H1 (cell line): ENCODE results near the gene SSU72. TPM values are rescaled to one million over a fixed set of nuclear protein-coding genes. Genes with fewer than 3 reads are reported as not detected.
A peak's percentile ranks its signal among the peaks of the same experiment; 100 is the strongest.

ENCODE experiments used
- CTCF ChIA-PET: fragments of 300-600 bp; sonication (Branson Sonifier 250); formaldehyde crosslinking; loops from one replicate; lab custom pipeline; 2021; ENCODE audit not compliant: partially characterized antibody; lab: Charles Lee
- POLR2A ChIA-PET: fragments of 300-600 bp; sonication (Branson Sonifier 250); formaldehyde crosslinking; loops from one replicate; lab custom pipeline; 2021; ENCODE audit warnings: inconsistent platforms; ENCODE audit not compliant: partially characterized antibody; lab: Charles Lee
- DNase-seq, 2 experiments: peaks; one replicate each; pipeline versions ENCODE4 v3.0.0 to v3.0.0-alpha.2; 2010 to 2022; ENCODE audit warnings: low spot score in 2 of 2, low read depth in 1 of 2, mixed read lengths in 1 of 2
- FAIRE-seq: peaks from 2 replicates; lab custom pipeline; 2011; peaks lifted over from hg19 to GRCh38; lab: Jason Lieb, UNC
- H2AFZ ChIP-seq: 2 replicates; pipeline ENCODE4 v1.8.1; 2012; ENCODE audit warnings: low read length, inconsistent platforms
- H2AK5ac ChIP-seq: 2 replicates; pipeline ENCODE4 v1.6.1; 2013; ENCODE audit warnings: low read depth, low read length
- H2BK120ac ChIP-seq: replicated peaks from 2 replicates; pipeline ENCODE3; 2013; ENCODE audit warnings: low read depth, low read length, inconsistent platforms
- H2BK12ac ChIP-seq: 2 replicates; pipeline ENCODE4 v1.6.1; 2013; ENCODE audit warnings: low read depth, low read length
- H2BK15ac ChIP-seq: 2 replicates; pipeline ENCODE4 v1.6.1; 2013; ENCODE audit warnings: low read length
- H2BK20ac ChIP-seq: 2 replicates; pipeline ENCODE4 v1.6.1; 2013; ENCODE audit warnings: low read length
- H2BK5ac ChIP-seq: 2 replicates; pipeline ENCODE4 v1.6.1; 2013; ENCODE audit warnings: low read depth, low read length
- H3K14ac ChIP-seq: 2 replicates; pipeline ENCODE4 v1.6.1; 2013; ENCODE audit warnings: inconsistent platforms; ENCODE audit not compliant: insufficient read length
- H3K18ac ChIP-seq: 2 replicates; pipeline ENCODE4 v1.6.1; 2013; ENCODE audit warnings: low read length; ENCODE audit errors: extremely low read depth
- H3K23ac ChIP-seq: 2 replicates; pipeline ENCODE4 v1.6.1; 2013; ENCODE audit warnings: inconsistent platforms; ENCODE audit not compliant: insufficient read length
- H3K23me2 ChIP-seq: 2 replicates; pipeline ENCODE4 v1.6.1; 2013; ENCODE audit warnings: low read depth, low read length
- H3K27ac ChIP-seq: 2 replicates; pipeline ENCODE4 v1.6.1; 2011; ENCODE audit warnings: low read depth, low read length, inconsistent platforms
- H3K27me3 ChIP-seq, 4 experiments: replicated peaks in 1 of 4; 1 replicate in 1 of 4; 2 replicates in 3 of 4; pipeline versions ENCODE4 v1.6.1 to v1.8.1; 2011 to 2013; ENCODE audit warnings: low read length in 3 of 4, mild to moderate bottlenecking in 3 of 4, inconsistent platforms in 2 of 4, mixed read lengths in 2 of 4, moderate library complexity in 1 of 4; ENCODE audit not compliant: control insufficient read depth in 3 of 4, insufficient read depth in 3 of 4; ENCODE audit errors: extremely low read depth in 1 of 4
- H3K36me3 ChIP-seq, 4 experiments: 2 replicates each; pipeline versions ENCODE4 v1.6.1 to v1.8.1; 2011 to 2013; ENCODE audit warnings: mild to moderate bottlenecking in 4 of 4, low read length in 3 of 4, moderate library complexity in 2 of 4, control low read depth in 1 of 4, inconsistent platforms in 1 of 4; ENCODE audit not compliant: insufficient read depth in 4 of 4, control insufficient read depth in 2 of 4
- H3K4ac ChIP-seq: replicated peaks from 2 replicates; pipeline ENCODE3; 2013; ENCODE audit warnings: low read length, low read depth, mixed read lengths, inconsistent platforms; ENCODE audit not compliant: insufficient read length
- H3K4me1 ChIP-seq, 4 experiments: replicated peaks in 1 of 4; 1 replicate in 1 of 4; 2 replicates in 3 of 4; pipeline versions ENCODE4 v1.6.1 to v1.8.1; 2011 to 2013; ENCODE audit warnings: low read length in 3 of 4, inconsistent platforms in 2 of 4, mixed read lengths in 1 of 4; ENCODE audit not compliant: insufficient read depth in 4 of 4, control insufficient read depth in 3 of 4
- H3K4me2 ChIP-seq, 2 experiments: 2 replicates each; pipeline versions ENCODE4 v1.6.1 to v1.8.1; 2011 to 2013; ENCODE audit warnings: low read depth in 2 of 2, low read length in 2 of 2, control low read depth in 1 of 2, inconsistent platforms in 1 of 2, mild to moderate bottlenecking in 1 of 2; ENCODE audit not compliant: insufficient read depth in 1 of 2
- H3K4me3 ChIP-seq, 4 experiments: fragments of 200-600, 300-600 bp in 1 of 4; sonication (generic), shearing (Covaris generic), sonication (Bioruptor Twin) in 1 of 4; 2 replicates each; pipeline versions ENCODE4 v1.5.1 to v1.8.1; 2011 to 2016; ENCODE audit warnings: low read length in 4 of 4, low read depth in 3 of 4, control low read depth in 2 of 4, inconsistent platforms in 2 of 4, mild to moderate bottlenecking in 2 of 4, mixed read lengths in 1 of 4, moderate library complexity in 1 of 4; ENCODE audit not compliant: insufficient read depth in 2 of 4; ENCODE audit errors: extremely low read depth in 1 of 4
- H3K56ac ChIP-seq: replicated peaks from 2 replicates; pipeline ENCODE3; 2013; ENCODE audit warnings: low read depth, mild to moderate bottlenecking, mixed read lengths, low read length, inconsistent platforms; ENCODE audit not compliant: insufficient read length
- H3K79me1 ChIP-seq: 2 replicates; pipeline ENCODE4 v1.6.1; 2013; ENCODE audit warnings: low read depth, low read length, control low read depth
- H3K79me2 ChIP-seq, 2 experiments: 2 replicates each; pipeline versions ENCODE4 v1.6.1 to v1.8.1; 2012 to 2013; ENCODE audit warnings: low read length in 2 of 2, mild to moderate bottlenecking in 2 of 2, inconsistent platforms in 1 of 2; ENCODE audit not compliant: insufficient read depth in 2 of 2, control insufficient read depth in 1 of 2
- H3K9ac ChIP-seq, 4 experiments: replicated peaks in 1 of 4; 1 replicate in 1 of 4; 2 replicates in 3 of 4; pipeline versions ENCODE4 v1.6.1 to v1.8.1; 2011 to 2013; ENCODE audit warnings: low read depth in 3 of 4, low read length in 3 of 4, control low read depth in 2 of 4, mild to moderate bottlenecking in 2 of 4, moderate library complexity in 2 of 4, inconsistent platforms in 1 of 4; ENCODE audit errors: extremely low read depth in 1 of 4
- H3K9me3 ChIP-seq, 2 experiments: 2 replicates each; pipeline versions ENCODE4 v1.6.1 to v1.8.1; 2012 to 2013; ENCODE audit warnings: mild to moderate bottlenecking in 2 of 2, moderate library complexity in 2 of 2, control low read depth in 1 of 2, inconsistent platforms in 1 of 2, low read depth in 1 of 2, low read length in 1 of 2, mixed read lengths in 1 of 2; ENCODE audit not compliant: insufficient read depth in 2 of 2
- H4K20me1 ChIP-seq, 2 experiments: replicated peaks in 1 of 2; 2 replicates each; pipeline versions ENCODE3 to v1.8.1; 2011 to 2013; ENCODE audit warnings: inconsistent platforms in 2 of 2, low read length in 2 of 2, mild to moderate bottlenecking in 1 of 2; ENCODE audit not compliant: insufficient read depth in 2 of 2, control insufficient read depth in 1 of 2
- H4K5ac ChIP-seq: 2 replicates; pipeline ENCODE4 v1.6.1; 2013; ENCODE audit warnings: low read length, low read depth, mixed read lengths, inconsistent platforms; ENCODE audit not compliant: insufficient read length
- H4K8ac ChIP-seq: 2 replicates; pipeline ENCODE4 v1.8.0; 2013; ENCODE audit warnings: mild to moderate bottlenecking, moderate library complexity, low read length, inconsistent platforms; ENCODE audit not compliant: insufficient read depth; ENCODE audit errors: extremely low read depth
- H4K91ac ChIP-seq: replicated peaks from 2 replicates; pipeline ENCODE3; 2013; ENCODE audit warnings: low read length, mixed read lengths, inconsistent platforms; ENCODE audit not compliant: insufficient read length
- NANOG ChIP-seq: IDR thresholded peaks from 2 replicates; pipeline ENCODE4 v1.6.1; 2011; ENCODE audit warnings: low read length, low read depth, mild to moderate bottlenecking, inconsistent platforms; ENCODE audit not compliant: insufficient read depth, poor library complexity, severe bottlenecking
- WGBS, 2 experiments: shearing (Covaris generic) in 1 of 2; methylation state at CpG; one replicate each; pipeline versions ENCODE4 v1.1.6 to v1.1.7; 2013 to 2015; ENCODE audit warnings: low lambda C conversion rate in 2 of 2, mixed read lengths in 2 of 2, inconsistent platforms in 1 of 2, low coverage in 1 of 2, missing lambda C conversion rate in 1 of 2; ENCODE audit not compliant: insufficient replicate concordance in 2 of 2, insufficient coverage in 1 of 2, insufficient read length in 1 of 2; ENCODE audit errors: extremely low coverage in 1 of 2, missing lambda C conversion rate in 1 of 2; 5-methylcytosine and 5-hydroxymethylcytosine counted together
- polyA plus RNA-seq, 7 experiments: library from polyadenylated mRNA; depleted of rRNA in 3 of 7; stranded (reverse) in 5 of 7; unstranded in 2 of 7; fragments of >200 nt in 5 of 7; fragments of 200-250 nt in 2 of 7; gene quantifications; 1 replicate in 5 of 7; 2 replicates in 1 of 7; 4 replicates in 1 of 7; pipeline versions ENCODE4 v1.2.1 to v1.2.3, GENCODE V29; 2011 to 2013; ENCODE audit warnings: missing spikeins in 2 of 7, mixed read lengths in 2 of 7
- total RNA-seq: library from RNA; stranded (reverse); fragmentation: NEBNext Ultra II Directional; extraction: Animal tissue kit (Norgen Biotek cat#: 25700); gene quantifications from 2 replicates; pipeline ENCODE4 v1.2.1, GENCODE V29; 2021

Gene SSU72
- total and polyA plus RNA-seq, 2 of the 8 experiments (the other 6 are each of a cell fraction or from before 2014, with no cell fraction given): 110 to 165 TPM

GRCh38 chr1:1578371-1578940 is 3.8 kb upstream of the SSU72 start:
- Histone ChIP-seq H4K8ac (no peak overlapping the region; the same call in 1 of the 2 replicates), H2BK5ac (no peak overlapping the region), H4K5ac (no peak overlapping the region), H3K4ac (no peak overlapping the region), H2BK12ac (no peak overlapping the region), H2BK20ac (no peak overlapping the region), H2AK5ac (no peak overlapping the region), H3K9me3 (no peaks in the 10 kb centered on the region), H3K4me2 (no peak overlapping the region), H3K27ac (no peak overlapping the region), H2AFZ (peak overlapping the region; percentile 0; the same call in 1 of the 2 replicates), H3K18ac (no peak overlapping the region), H3K27me3 (no peaks in the 10 kb centered on the region; a peak in 1 of 7 replicates), H4K91ac (no peak overlapping the region), H3K36me3 (no peaks in the 10 kb centered on the region), H3K56ac (no peak overlapping the region), H3K79me1 (no peaks in the 10 kb centered on the region), H4K20me1 (no peaks in the 10 kb centered on the region), H3K23me2 (peaks cover 7% of the 10 kb centered on the region; the same call in 1 of the 2 replicates), H3K23ac (no peak overlapping the region), H3K4me1 (peaks cover 0 to under 1% (median 0%) of the 10 kb centered on the region in 4 experiments; a peak in 1 of 7 replicates), H3K79me2 (peaks cover 3 to 10% of the 10 kb centered on the region in 2 experiments), H3K14ac (no peak overlapping the region), H3K9ac (no peak overlapping the region), H2BK120ac (no peak overlapping the region), H2BK15ac (no peak overlapping the region), H3K4me3 (no peak overlapping the region)
- no peak for TF ChIP-seq NANOG
- ChIA-PET CTCF (interaction anchor here (0.6 to 2.8 kb wide), 9 partner anchors 8 to 577 kb away, joined by 3 to 15 read pairs (median 4); no protein-coding TSS in a partner anchor), POLR2A (interaction anchor here (0.6 to 2.1 kb wide), 11 partner anchors 8 to 203 kb away, joined by 3 to 10 read pairs (median 4); partner anchors contain the start of gene MIB2)
- 86% methylated on average over 13 of the region's 13 CpGs; no CpG with 5 or more reads in 1 of the 2 experiments for WGBS, 2 experiments
- FAIRE-seq: no peak
- no peak for DNase-seq
